Islet of Langerhans (tissue), 1 donor: ENCODE measurements around the gene HCN4.
A peak's percentile ranks its signal among the peaks of the same experiment; 100 is the strongest.

Experiments
- FAIRE-seq: peaks from one replicate; lab custom pipeline; 2011; peaks lifted over from hg19 to GRCh38; lab: Jason Lieb, UNC

The HCN4 gene

GRCh38 chr15:73295630-73296286 lies 73.0 kb downstream of the HCN4 start:
- FAIRE-seq, result no peak

- no peak for FAIRE-seq
These were observed 75.0 kb downstream of the HCN4 start for GRCh38 chr15:73293773-73294172.

- FAIRE-seq, result no peak
These were observed 77.3 kb downstream of the HCN4 start for GRCh38 chr15:73291441-73291840.

- FAIRE-seq, result no peak
These were observed 81.7 kb downstream of the HCN4 start for GRCh38 chr15:73287019-73287418.

- FAIRE-seq, result no peak
These were observed 82.4 kb downstream of the HCN4 start for GRCh38 chr15:73286311-73286710.

- FAIRE-seq, result no peak
These were observed 84.6 kb downstream of the HCN4 start for GRCh38 chr15:73284090-73284716.

GRCh38 chr15:73283366-73283962 lies 85.3 kb downstream of the HCN4 start:
- FAIRE-seq, result no peak

GRCh38 chr15:73282567-73283365 lies 86.0 kb downstream of the HCN4 start:
- FAIRE-seq, result no peak

- no peak for FAIRE-seq
These were observed 92.9 kb downstream of the HCN4 start for GRCh38 chr15:73275862-73276261.

GRCh38 chr15:73273181-73274002 lies 95.4 kb downstream of the HCN4 start:
- FAIRE-seq, result peak; percentile 82

GRCh38 chr15:73270366-73271097 lies 98.2 kb downstream of the HCN4 start:
- no peak for FAIRE-seq
